Panc1 (cell line): ENCODE measurements around the gene MYLK. TPM values are rescaled to one million over a fixed set of nuclear protein-coding genes. Genes with fewer than 3 reads are reported as not detected.
A peak's percentile ranks its signal among the peaks of the same experiment; 100 is the strongest.
"Not testable (repeated sequence)": the region's sequence is repeated elsewhere in the genome, so short reads cannot be mapped to it uniquely, and the experiment has no call there.

Experiments
- ATAC-seq: fragments of 200-7000 bp; cut with Tn5 transposase; 2 replicates; pipeline ENCODE4 v1.9.1; 2020; ENCODE audit warnings: mild to moderate bottlenecking, moderate library complexity
- BruUV-seq: library from RNA; stranded (reverse); fragments of 400-500 nt; replicated peaks from 2 replicates; lab custom pipeline; 2021; lab: Mats Ljungman, UMichigan
- CTCF ChIA-PET: fragments of 300-600 bp; sonication (Branson Sonifier 250); formaldehyde crosslinking; loops from one replicate; lab custom pipeline; 2022; ENCODE audit warnings: antibody characterized with exemption; lab: Charles Lee
- POLR2A ChIA-PET: fragments of 300-600 bp; sonication (Branson Sonifier 250); formaldehyde crosslinking; loops from one replicate; lab custom pipeline; 2022; ENCODE audit warnings: antibody characterized with exemption; lab: Charles Lee
- DNase-seq: peaks from one replicate; pipeline ENCODE4 v3.0.0-alpha.2; 2010; ENCODE audit warnings: low read depth, low spot score
- H3K27ac ChIP-seq: 2 replicates; pipeline ENCODE4 v1.5.1; 2011; ENCODE audit warnings: mild to moderate bottlenecking, low read length, inconsistent platforms
- H3K27me3 ChIP-seq: fragments of 200-500 bp; sonication (Bioruptor generic); 2 replicates; pipeline ENCODE4 v1.6.0; 2014; ENCODE audit warnings: low read length, inconsistent platforms; ENCODE audit not compliant: control insufficient read depth, insufficient read depth
- H3K36me3 ChIP-seq: fragments of 200-500 bp; sonication (Bioruptor generic); 2 replicates; pipeline ENCODE4 v1.5.1; 2014; ENCODE audit warnings: inconsistent platforms, mild to moderate bottlenecking, low read length, moderate library complexity; ENCODE audit not compliant: control insufficient read depth, insufficient read depth
- H3K4me1 ChIP-seq: 2 replicates; pipeline ENCODE4 v1.5.1; 2011; ENCODE audit warnings: inconsistent platforms, mild to moderate bottlenecking, low read length, moderate library complexity; ENCODE audit not compliant: control insufficient read depth, insufficient read depth
- H3K4me3 ChIP-seq, 2 experiments: 2 replicates each; pipeline ENCODE4 v1.5.1; 2011 to 2012; ENCODE audit warnings: low read depth in 2 of 2, low read length in 2 of 2, mild to moderate bottlenecking in 2 of 2, inconsistent platforms in 1 of 2, moderate library complexity in 1 of 2
- H3K9me3 ChIP-seq: fragments of 200-500 bp; sonication (Bioruptor generic); 2 replicates; pipeline ENCODE4 v1.5.1; 2014; ENCODE audit warnings: low read depth, mild to moderate bottlenecking, inconsistent platforms, low read length, moderate library complexity; ENCODE audit not compliant: control insufficient read depth, insufficient read depth
- CTCF ChIP-seq: fragments of 450-650 bp; IDR thresholded peaks from 2 replicates; pipeline ENCODE4 v1.5.1; 2017; ENCODE audit warnings: mild to moderate bottlenecking
- POLR2AphosphoS5 ChIP-seq: IDR thresholded peaks from 2 replicates; pipeline ENCODE4 v1.6.1; 2012; ENCODE audit warnings: mild to moderate bottlenecking, low read depth, low read length, moderate library complexity
- REST ChIP-seq, 2 experiments: IDR thresholded peaks; 2 replicates each; pipeline ENCODE4 v1.6.1; 2011 to 2012; ENCODE audit warnings: low read depth in 2 of 2, control low read depth in 1 of 2, low read length in 1 of 2, mild to moderate bottlenecking in 1 of 2, moderate library complexity in 1 of 2; ENCODE audit not compliant: insufficient read depth in 1 of 2
- SIN3A ChIP-seq: IDR thresholded peaks from 2 replicates; pipeline ENCODE4 v1.6.1; 2012; ENCODE audit warnings: low read depth, mild to moderate bottlenecking, low read length, moderate library complexity, borderline replicate concordance; ENCODE audit not compliant: insufficient read depth
- TCF7L2 ChIP-seq: IDR thresholded peaks from 2 replicates; pipeline ENCODE4 v1.6.1; 2011; ENCODE audit warnings: mild to moderate bottlenecking, low read depth, low read length, inconsistent platforms
- in situ Hi-C: cut with HindIII; loops from 2 replicates; pipeline ENCODE4 v1.10.0; 2016; ENCODE audit warnings: low sequenced_read_pairs, low pct_unique_long_range_greater_than_20kb
- intact Hi-C: fragments of 100-400 bp; cut with micrococcal nuclease; formaldehyde crosslinking; loops from one replicate; pipeline ENCODE4 v1.10.0; 2022; ENCODE audit not compliant: unreplicated experiment
- total RNA-seq: library from RNA; stranded (reverse); gene quantifications from one replicate; pipeline ENCODE4 v1.2.1, GENCODE V29; 2021; ENCODE audit not compliant: unreplicated experiment

MYLK gene
- total RNA-seq, 1 experiment from 2014 or later = 29.7 TPM

GRCh38 chr3:123719061-123719756 lies 164.9 kb downstream of the MYLK start:
- in situ Hi-C loops, POLR2A ChIA-PET, H3K4me1 ChIP-seq, DNase-seq, H3K27ac ChIP-seq, H3K27me3 ChIP-seq, intact Hi-C loops, H3K36me3 ChIP-seq, H3K4me3 ChIP-seq, H3K9me3 ChIP-seq, BruUV-seq: not testable (repeated sequence)
- CTCF ChIA-PET = interaction anchor here (1.4 kb wide), 1 partner anchor 67 kb away, joined by 5 read pairs; no protein-coding TSS in a partner anchor
- TF ChIP-seq CTCF = peak; percentile 83
- ATAC-seq = peak; percentile 87

GRCh38 chr3:123718108-123718507 lies 166.0 kb downstream of the MYLK start:
- H3K27me3 ChIP-seq = no peaks in the 10 kb centered on the region
- ATAC-seq (no peak), DNase-seq (no peak)
- POLR2A ChIA-PET = no interaction called here
- no TSS peak for BruUV-seq
- CTCF ChIA-PET = interaction anchor here (1.4 kb wide), 1 partner anchor 66 kb away, joined by 5 read pairs; no protein-coding TSS in a partner anchor
- no peak overlapping the region for H3K4me3 ChIP-seq
- no peaks in the 10 kb centered on the region for H3K4me1 ChIP-seq
- no peaks in the 10 kb centered on the region for H3K36me3 ChIP-seq
- in situ Hi-C loops = no loop called here
- H3K27ac ChIP-seq = no peak overlapping the region
- TF ChIP-seq POLR2AphosphoS5 (no peak), SIN3A (no peak), REST (IDR thresholded peaks at IDR 0.05; ENCODE audit: insufficient read depth in 1 of 2, low read depth in 2 of 2, low read length in 1 of 2) (no peak), TCF7L2 (no peak), CTCF (no peak)
- intact Hi-C loops = no loop called here
- no peaks in the 10 kb centered on the region for H3K9me3 ChIP-seq

DNA sequence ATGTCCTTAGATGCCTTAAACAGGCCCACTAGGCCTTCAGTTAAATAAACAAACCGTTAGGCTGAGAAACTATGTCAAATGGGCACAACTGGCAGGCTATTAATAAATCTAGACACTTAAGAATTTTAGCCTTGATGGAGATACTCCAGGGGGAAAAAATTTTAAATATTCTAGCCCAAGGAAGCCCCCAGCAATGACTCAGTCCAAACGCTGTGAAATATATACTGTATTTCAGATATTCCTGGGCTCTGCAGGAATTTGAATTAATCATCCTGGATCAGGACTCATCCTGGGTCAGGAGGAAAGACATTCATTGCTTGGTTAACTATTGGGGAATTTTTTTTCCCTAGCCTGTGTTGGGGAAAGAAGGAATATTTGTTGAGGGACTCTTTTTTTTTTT lies 166.7 kb downstream of the MYLK start:
- intact Hi-C loops, DNase-seq, H3K4me3 ChIP-seq, H3K36me3 ChIP-seq, in situ Hi-C loops, H3K27me3 ChIP-seq, ATAC-seq, H3K9me3 ChIP-seq, BruUV-seq, H3K4me1 ChIP-seq, H3K27ac ChIP-seq, POLR2A ChIA-PET: not testable (repeated sequence)
- CTCF ChIA-PET = interaction anchor here (1.1 to 1.3 kb wide), 2 partner anchors 64 to 75 kb away, joined by 3 read pairs; no protein-coding TSS in a partner anchor
